ENCODE measurements around the gene DMBX1.

DMBX1 gene

GRCh38 chr1:46525253-46525983 lies 35.8 kb downstream of the DMBX1 start:
- DNase-seq (ENCODE audit: low read depth in 2 of 2): no peak

GRCh38 chr1:46526013-46526690 lies 36.5 kb downstream of the DMBX1 start:
- DNase-seq (ENCODE audit: low read depth in 2 of 2): no peak

DNA sequence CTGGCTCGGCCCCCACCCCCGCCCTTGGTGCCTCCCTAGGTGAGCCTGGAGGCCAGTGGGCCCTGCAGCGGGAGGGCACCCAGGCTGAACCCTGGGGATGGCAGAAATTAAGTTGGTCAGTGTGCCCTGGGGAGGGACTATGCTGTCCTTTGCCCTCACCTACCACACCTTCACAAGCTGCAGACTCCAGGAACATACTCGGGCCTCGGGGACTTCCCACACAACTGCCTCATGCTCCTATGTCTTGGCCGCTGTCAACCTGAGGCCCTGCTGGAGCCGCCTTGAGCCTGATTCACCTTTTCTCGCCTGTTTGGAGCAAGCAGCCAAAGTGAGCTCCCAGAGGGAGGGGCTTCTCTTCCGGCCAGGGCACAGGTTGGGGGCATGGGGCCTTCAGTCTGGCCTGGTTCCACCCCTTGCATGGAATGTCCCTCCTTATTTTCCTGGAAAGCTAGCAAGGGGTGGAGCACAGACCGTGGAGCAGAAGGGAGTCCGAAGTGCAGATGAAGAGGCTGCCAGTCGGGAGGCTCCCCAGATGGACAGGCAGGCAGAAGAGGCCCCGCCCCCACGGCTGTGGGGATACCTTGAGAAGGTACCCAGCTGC lies 37.2 kb downstream of the DMBX1 start:
- DNase-seq (ENCODE audit: low read depth in 2 of 2): no peak

- peak; percentile 42 to 43 for DNase-seq (ENCODE audit: low read depth in 2 of 2)
Observed at GRCh38 chr1:46527474-46528296, 38.0 kb downstream of the DMBX1 start.

- DNase-seq (ENCODE audit: low read depth in 2 of 2): no peak
Observed at GRCh38 chr1:46528297-46528955, 38.8 kb downstream of the DMBX1 start.

- no peak for DNase-seq (ENCODE audit: low read depth in 2 of 2)
Observed at GRCh38 chr1:46529031-46529630, 39.5 kb downstream of the DMBX1 start.

- DNase-seq (ENCODE audit: low read depth in 2 of 2): no peak
Observed at GRCh38 chr1:46530311-46530710, 40.7 kb downstream of the DMBX1 start.

DNA sequence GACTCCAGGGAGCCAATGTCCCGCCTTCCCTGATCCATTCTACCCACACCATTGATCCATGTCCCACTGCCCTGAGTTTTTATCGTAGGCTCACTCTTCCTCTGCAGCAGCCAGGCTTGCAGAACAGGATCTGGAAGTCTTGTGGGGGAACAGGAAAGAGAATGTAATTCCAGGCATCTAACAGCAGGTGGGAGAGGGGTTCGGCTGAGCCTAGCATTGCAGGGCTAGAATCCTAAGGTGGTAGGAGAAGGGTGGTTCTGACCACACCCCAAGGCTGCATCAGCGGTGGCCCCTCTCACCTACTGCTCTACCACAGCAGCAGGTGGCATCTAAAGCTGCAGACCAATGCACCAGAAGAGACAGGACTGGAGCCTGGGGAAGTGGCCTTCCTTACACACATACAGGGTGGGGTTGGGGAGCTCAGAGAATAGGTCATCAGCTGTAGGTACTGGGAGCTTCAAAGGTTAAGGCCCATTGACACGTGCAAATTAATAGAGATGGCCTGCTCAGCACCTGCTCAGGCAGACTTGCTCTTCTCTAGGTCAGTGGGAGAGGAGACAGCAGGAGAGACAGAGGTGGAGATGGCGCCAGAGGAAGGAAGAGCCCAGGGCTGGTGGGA lies 41.3 kb downstream of the DMBX1 start:
- no peak for DNase-seq (ENCODE audit: low read depth in 2 of 2)

GRCh38 chr1:46532095-46532494 lies 42.5 kb downstream of the DMBX1 start:
- DNase-seq (ENCODE audit: low read depth in 2 of 2): no peak

DNA sequence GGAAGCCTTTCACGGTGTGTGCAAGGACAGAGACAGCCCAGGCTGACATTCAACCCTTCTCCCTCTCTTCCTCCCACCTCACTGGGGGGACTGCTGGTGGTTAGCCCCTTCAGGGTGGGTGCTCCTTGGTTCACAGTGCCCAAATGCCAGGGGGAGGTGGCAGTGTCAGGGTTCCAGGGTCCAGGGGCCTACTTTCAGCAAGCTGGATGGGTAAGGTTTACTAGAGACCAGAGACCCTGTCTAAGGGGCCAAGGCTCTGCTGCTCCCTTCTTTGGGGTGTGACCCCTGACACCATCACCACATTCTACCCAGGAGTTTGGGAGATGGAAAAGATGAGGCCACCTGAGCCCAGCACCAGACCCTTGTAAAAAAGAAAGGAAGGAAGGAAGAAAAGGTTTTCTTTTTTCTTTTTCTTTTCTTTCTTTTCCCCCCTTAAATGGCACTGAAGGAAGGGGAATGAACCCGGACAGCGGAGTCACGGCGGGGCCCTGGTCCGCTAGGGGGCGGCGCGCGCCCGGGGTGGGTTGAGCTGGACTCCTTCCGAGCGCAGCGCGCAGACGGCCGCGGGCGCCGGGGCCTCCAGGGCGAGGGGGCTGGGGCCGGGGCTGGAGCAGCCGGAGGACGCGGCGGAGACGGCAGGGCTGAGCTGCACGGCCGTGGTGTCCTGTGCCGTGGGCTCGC lies 43.0 kb downstream of the DMBX1 start:
- peak; percentile 46 to 58 for DNase-seq (ENCODE audit: low read depth in 2 of 2)

DNA sequence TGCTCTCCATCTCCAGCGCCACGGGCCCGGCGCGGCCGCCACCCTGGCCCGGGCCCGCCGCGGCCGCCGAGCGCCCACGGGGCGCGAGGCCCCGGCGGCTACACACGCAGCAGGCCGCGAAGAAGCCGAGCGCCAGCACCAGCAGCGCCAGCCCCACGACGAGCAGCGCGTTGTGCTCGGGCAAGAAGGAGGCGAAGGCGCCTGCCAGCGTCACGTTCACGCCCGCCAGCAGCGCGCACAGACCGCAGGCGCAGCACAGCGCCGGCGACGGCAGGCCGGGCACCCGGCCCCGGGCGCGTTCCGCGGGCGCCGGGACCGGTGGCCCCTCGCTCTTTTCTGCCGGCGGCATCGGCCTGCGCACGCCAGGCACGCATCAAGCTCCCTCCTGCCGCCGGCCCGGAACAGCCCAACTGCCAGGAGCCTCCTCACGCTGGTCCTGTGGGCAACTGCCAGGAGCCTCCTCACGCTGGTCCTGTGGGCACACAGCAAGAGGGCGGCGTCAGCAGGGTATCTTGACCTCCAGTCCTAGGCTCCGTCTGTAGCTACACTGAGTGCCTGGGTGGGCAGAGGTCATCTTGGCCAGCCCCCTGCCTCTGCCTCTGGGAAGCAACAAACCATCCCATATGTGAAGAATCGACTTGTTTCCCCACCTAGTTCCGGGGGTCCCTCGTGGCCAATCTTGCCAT lies 43.7 kb downstream of the DMBX1 start:
- DNase-seq (ENCODE audit: low read depth in 2 of 2): peak in 1 of 2 donors; percentile 16

DNA sequence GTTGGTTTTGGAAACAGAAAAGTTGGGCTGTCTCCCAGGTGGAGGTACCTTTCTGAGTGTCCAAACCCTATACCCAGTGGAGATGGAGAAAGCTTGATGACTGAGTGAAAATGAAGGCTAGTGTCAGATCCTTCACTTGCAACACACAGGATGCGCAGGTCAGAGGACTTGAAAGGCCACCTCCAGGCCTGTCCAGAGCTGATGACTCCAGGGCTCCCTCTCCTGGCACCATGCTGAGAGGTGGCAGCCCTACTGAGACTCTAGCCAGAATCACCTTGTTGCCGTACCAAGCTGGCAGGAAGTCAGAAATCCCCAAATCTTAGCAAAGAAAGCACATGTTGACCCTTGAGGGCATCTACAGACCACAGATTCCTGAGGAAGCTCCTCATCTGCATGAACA lies 45.4 kb downstream of the DMBX1 start:
- DNase-seq (ENCODE audit: low read depth in 2 of 2): no peak

- no peak for DNase-seq (ENCODE audit: low read depth in 2 of 2)
Observed at GRCh38 chr1:46536527-46536926, 46.9 kb downstream of the DMBX1 start.

DNA sequence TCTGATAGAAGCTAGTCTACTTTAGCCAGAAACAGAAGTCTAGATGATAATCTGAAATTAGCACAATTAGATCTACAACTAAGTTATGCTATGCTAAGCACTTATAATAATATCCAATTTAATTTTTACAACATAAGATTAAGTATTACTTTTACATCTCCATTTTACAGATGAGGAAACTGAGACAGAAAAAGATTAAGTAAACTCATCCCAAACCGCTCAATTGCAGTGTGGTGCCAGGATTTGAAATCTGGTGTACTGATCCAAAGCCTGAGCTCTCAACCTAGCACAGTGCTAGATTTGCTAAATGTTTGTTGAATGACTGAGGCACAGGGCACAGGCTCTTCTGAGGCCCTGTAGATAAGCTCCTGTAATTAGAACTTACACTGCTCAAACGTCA lies 48.0 kb downstream of the DMBX1 start:
- no peak for DNase-seq (ENCODE audit: low read depth in 2 of 2)

DNA sequence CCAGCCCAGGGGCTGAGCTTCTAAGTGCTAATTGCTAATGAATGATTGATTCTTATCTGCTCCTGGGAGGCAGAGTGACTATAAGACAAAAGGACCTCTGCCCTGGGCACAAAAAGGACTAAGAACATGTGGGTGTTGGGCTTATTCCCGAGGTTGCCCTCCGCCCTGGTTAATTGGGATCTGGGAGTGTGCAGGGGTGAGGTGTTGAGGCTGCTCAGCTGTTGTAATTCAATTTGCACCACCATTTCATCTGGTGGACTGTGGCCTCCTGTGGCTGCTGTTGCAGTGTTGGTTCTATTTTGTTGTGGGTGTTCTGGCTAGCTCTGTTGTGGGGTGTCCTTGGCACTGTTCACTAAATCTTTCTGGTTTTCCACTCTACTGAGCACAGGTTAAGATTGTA lies 48.5 kb downstream of the DMBX1 start:
- no peak for DNase-seq (ENCODE audit: low read depth in 2 of 2)
